Measurements from ENCODE around the gene MLH1. TPM values are rescaled to one million over a fixed set of nuclear protein-coding genes. Genes with fewer than 3 reads are reported as not detected.

MLH1 gene
- total RNA-seq, 2 donors from 2014 or later: 52.8 to 69.5 TPM

- no peak overlapping the region for H3K27ac Mint-ChIP-seq
- DNase-seq (ENCODE audit: low spot score) (no peak), ATAC-seq (no peak)
- peaks cover 10% of the 10 kb centered on the region in 2 donors for H3K4me1 Mint-ChIP-seq (ENCODE audit: low read depth in 2 of 2)
- no peak overlapping the region for H3K4me3 Mint-ChIP-seq
- peaks cover 29% of the 10 kb centered on the region for H3K36me3 Mint-ChIP-seq
- H3K9me3 Mint-ChIP-seq: no peaks in the 10 kb centered on the region
- H3K27me3 Mint-ChIP-seq: no peaks in the 10 kb centered on the region
Observed at GRCh38 chr3:37058117-37058516, 64.8 kb downstream of the MLH1 start.

- peaks cover 27% of the 10 kb centered on the region for H3K36me3 Mint-ChIP-seq
- no peak overlapping the region for H3K4me3 Mint-ChIP-seq
- no peak for DNase-seq (ENCODE audit: low spot score)
- H3K27ac Mint-ChIP-seq: no peak overlapping the region
- ATAC-seq: no peak
- peaks cover 14 to 16% of the 10 kb centered on the region in 2 donors for H3K4me1 Mint-ChIP-seq (ENCODE audit: low read depth in 2 of 2)
- no peaks in the 10 kb centered on the region for H3K27me3 Mint-ChIP-seq
- H3K9me3 Mint-ChIP-seq: no peaks in the 10 kb centered on the region
Observed at GRCh38 chr3:37064747-37065146, 71.4 kb downstream of the MLH1 start.

- H3K27ac Mint-ChIP-seq: no peak overlapping the region
- H3K9me3 Mint-ChIP-seq: no peaks in the 10 kb centered on the region
- no peak for DNase-seq (ENCODE audit: low spot score)
- peaks cover 15% of the 10 kb centered on the region for H3K36me3 Mint-ChIP-seq
- peaks cover 9 to 17% of the 10 kb centered on the region in 2 donors for H3K4me1 Mint-ChIP-seq (ENCODE audit: low read depth in 2 of 2)
- no peak for ATAC-seq
- no peak overlapping the region for H3K4me3 Mint-ChIP-seq
- no peaks in the 10 kb centered on the region for H3K27me3 Mint-ChIP-seq
Observed at GRCh38 chr3:37067577-37067976, 74.3 kb downstream of the MLH1 start.

- no peak overlapping the region for H3K4me3 Mint-ChIP-seq
- no peak overlapping the region for H3K27ac Mint-ChIP-seq
- no peaks in the 10 kb centered on the region for H3K27me3 Mint-ChIP-seq
- ATAC-seq (no peak), DNase-seq (ENCODE audit: low spot score) (no peak)
- H3K9me3 Mint-ChIP-seq: no peaks in the 10 kb centered on the region
- peaks cover 11% of the 10 kb centered on the region for H3K36me3 Mint-ChIP-seq
- H3K4me1 Mint-ChIP-seq (ENCODE audit: low read depth in 2 of 2): peaks cover 13 to 21% of the 10 kb centered on the region in 2 donors
Observed at GRCh38 chr3:37068031-37068430, 74.7 kb downstream of the MLH1 start.

- Mint-ChIP-seq H3K9me3 (no peaks in the 10 kb centered on the region), H3K4me1 (ENCODE audit: low read depth in 2 of 2) (peaks cover 4 to 5% of the 10 kb centered on the region in 2 donors), H3K36me3 (peaks cover 6% of the 10 kb centered on the region), H3K27me3 (no peaks in the 10 kb centered on the region), H3K4me3 (no peak overlapping the region), H3K27ac (no peak overlapping the region)
- no peak for DNase-seq (ENCODE audit: low spot score)
- no peak for ATAC-seq
Observed at GRCh38 chr3:37071921-37072320, 78.6 kb downstream of the MLH1 start.

GRCh38 chr3:37072892-37073291 lies 79.6 kb downstream of the MLH1 start:
- no peaks in the 10 kb centered on the region for H3K9me3 Mint-ChIP-seq
- DNase-seq (ENCODE audit: low spot score): no peak
- H3K27me3 Mint-ChIP-seq: no peaks in the 10 kb centered on the region
- no peak overlapping the region for H3K4me3 Mint-ChIP-seq
- H3K4me1 Mint-ChIP-seq (ENCODE audit: low read depth in 2 of 2): peaks cover 4 to 5% of the 10 kb centered on the region in 2 donors
- no peak overlapping the region for H3K27ac Mint-ChIP-seq
- no peak for ATAC-seq
- peaks cover 6% of the 10 kb centered on the region for H3K36me3 Mint-ChIP-seq

GRCh38 chr3:37074178-37074577 lies 80.9 kb downstream of the MLH1 start:
- Mint-ChIP-seq H3K36me3 (peaks cover 6% of the 10 kb centered on the region), H3K4me3 (no peak overlapping the region), H3K9me3 (no peaks in the 10 kb centered on the region), H3K4me1 (ENCODE audit: low read depth in 2 of 2) (peaks cover 4 to 5% of the 10 kb centered on the region in 2 donors), H3K27ac (no peak overlapping the region), H3K27me3 (no peaks in the 10 kb centered on the region)
- ATAC-seq: no peak
- DNase-seq (ENCODE audit: low spot score): no peak

- ATAC-seq (no peak), DNase-seq (ENCODE audit: low spot score) (no peak)
- Mint-ChIP-seq H3K36me3 (peaks cover 6% of the 10 kb centered on the region), H3K4me1 (ENCODE audit: low read depth in 2 of 2) (peaks cover 4 to 5% of the 10 kb centered on the region in 2 donors), H3K27ac (no peak overlapping the region), H3K27me3 (no peaks in the 10 kb centered on the region), H3K9me3 (no peaks in the 10 kb centered on the region), H3K4me3 (no peak overlapping the region)
Observed at GRCh38 chr3:37075955-37076354, 82.6 kb downstream of the MLH1 start.

- DNase-seq (ENCODE audit: low spot score): no peak
- ATAC-seq: no peak
- H3K9me3 Mint-ChIP-seq: no peaks in the 10 kb centered on the region
- no peaks in the 10 kb centered on the region for H3K27me3 Mint-ChIP-seq
- no peaks in the 10 kb centered on the region for H3K4me1 Mint-ChIP-seq (ENCODE audit: low read depth in 2 of 2)
- H3K4me3 Mint-ChIP-seq: no peak overlapping the region
- no peaks in the 10 kb centered on the region for H3K36me3 Mint-ChIP-seq
- no peak overlapping the region for H3K27ac Mint-ChIP-seq
Observed at GRCh38 chr3:37082317-37082716, 89.0 kb downstream of the MLH1 start.

- Mint-ChIP-seq H3K4me3 (no peak overlapping the region), H3K36me3 (no peaks in the 10 kb centered on the region), H3K4me1 (ENCODE audit: low read depth in 2 of 2) (no peaks in the 10 kb centered on the region), H3K9me3 (no peaks in the 10 kb centered on the region), H3K27me3 (no peaks in the 10 kb centered on the region), H3K27ac (no peak overlapping the region)
- no peak for DNase-seq (ENCODE audit: low spot score)
- no peak for ATAC-seq
Observed at GRCh38 chr3:37086918-37087317, 93.6 kb downstream of the MLH1 start.

GRCh38 chr3:37087870-37088269 lies 94.6 kb downstream of the MLH1 start:
- Mint-ChIP-seq H3K4me3 (no peak overlapping the region), H3K36me3 (no peaks in the 10 kb centered on the region), H3K27me3 (no peaks in the 10 kb centered on the region), H3K4me1 (ENCODE audit: low read depth in 2 of 2) (no peaks in the 10 kb centered on the region), H3K27ac (no peak overlapping the region), H3K9me3 (no peaks in the 10 kb centered on the region)
- ATAC-seq: no peak
- no peak for DNase-seq (ENCODE audit: low spot score)

- ATAC-seq: no peak
- H3K27ac Mint-ChIP-seq: no peak overlapping the region
- no peaks in the 10 kb centered on the region for H3K9me3 Mint-ChIP-seq
- H3K4me3 Mint-ChIP-seq: no peak overlapping the region
- no peak for DNase-seq (ENCODE audit: low spot score)
- H3K27me3 Mint-ChIP-seq: no peaks in the 10 kb centered on the region
- peaks cover 9% of the 10 kb centered on the region for H3K36me3 Mint-ChIP-seq
- peaks cover 0 to 3% of the 10 kb centered on the region in 2 donors for H3K4me1 Mint-ChIP-seq (ENCODE audit: low read depth in 2 of 2)
Observed at GRCh38 chr3:37092484-37092883, 99.2 kb downstream of the MLH1 start.

- Mint-ChIP-seq H3K36me3 (peaks cover 9% of the 10 kb centered on the region), H3K9me3 (no peaks in the 10 kb centered on the region), H3K4me3 (no peak overlapping the region), H3K27ac (no peak overlapping the region), H3K4me1 (ENCODE audit: low read depth in 2 of 2) (peaks cover 0 to 3% of the 10 kb centered on the region in 2 donors), H3K27me3 (no peaks in the 10 kb centered on the region)
- DNase-seq (ENCODE audit: low spot score): no peak
- ATAC-seq: no peak
Observed at GRCh38 chr3:37093481-37093880, 100.2 kb downstream of the MLH1 start.

GRCh38 chr3:37094636-37095035 lies 101.3 kb downstream of the MLH1 start:
- Mint-ChIP-seq H3K36me3 (peaks cover 9% of the 10 kb centered on the region), H3K27me3 (no peaks in the 10 kb centered on the region), H3K9me3 (no peaks in the 10 kb centered on the region), H3K27ac (no peak overlapping the region), H3K4me3 (no peak overlapping the region), H3K4me1 (ENCODE audit: low read depth in 2 of 2) (peaks cover 0 to 3% of the 10 kb centered on the region in 2 donors)
- ATAC-seq (no peak), DNase-seq (ENCODE audit: low spot score) (no peak)

GRCh38 chr3:37096288-37096687 lies 103.0 kb downstream of the MLH1 start:
- H3K27ac Mint-ChIP-seq: no peak overlapping the region
- peaks cover 9% of the 10 kb centered on the region for H3K36me3 Mint-ChIP-seq
- no peak for DNase-seq (ENCODE audit: low spot score)
- no peaks in the 10 kb centered on the region for H3K27me3 Mint-ChIP-seq
- ATAC-seq: no peak
- no peak overlapping the region for H3K4me3 Mint-ChIP-seq
- no peaks in the 10 kb centered on the region for H3K9me3 Mint-ChIP-seq
- H3K4me1 Mint-ChIP-seq (ENCODE audit: low read depth in 2 of 2): peaks cover 0 to 3% of the 10 kb centered on the region in 2 donors
